ENCODE results near the gene UNC119.
A peak's percentile ranks its signal among the peaks of the same experiment; 100 is the strongest.

UNC119 gene

GRCh38 chr17:28547623-28548416 is 4.6 kb downstream of the UNC119 start:
- no peaks in the 10 kb centered on the region for H3K27me3 Mint-ChIP-seq
- peaks cover 10% of the 10 kb centered on the region for H3K36me3 Mint-ChIP-seq (ENCODE audit: insufficient read depth)
- DNase-seq (ENCODE audit: low spot score in 2 of 2) (peak; percentile 28 to 47), ATAC-seq (replicated peaks; ENCODE audit: extremely low read depth, poor library complexity, severe bottlenecking) (no peak)
- H3K27ac Mint-ChIP-seq (ENCODE audit: low read depth) = peak overlapping the region; percentile 95
- H3K9me3 Mint-ChIP-seq = no peaks in the 10 kb centered on the region
- peak overlapping the region; percentile 11 for H3K4me3 Mint-ChIP-seq
- peaks cover 51% of the 10 kb centered on the region for H3K4me1 Mint-ChIP-seq

- Mint-ChIP-seq H3K27me3 (no peaks in the 10 kb centered on the region), H3K4me1 (peaks cover 48% of the 10 kb centered on the region), H3K27ac (ENCODE audit: low read depth) (peak overlapping the region; percentile 95), H3K9me3 (no peaks in the 10 kb centered on the region), H3K36me3 (ENCODE audit: insufficient read depth) (peaks cover 8% of the 10 kb centered on the region), H3K4me3 (peak overlapping the region; percentile 11)
- ATAC-seq (replicated peaks; ENCODE audit: extremely low read depth, poor library complexity, severe bottlenecking) (no peak), DNase-seq (ENCODE audit: low spot score in 2 of 2) (no peak)
Measured at GRCh38 chr17:28547096-28547622, 5.3 kb downstream of the UNC119 start.

GRCh38 chr17:28545787-28546415 is 6.5 kb downstream of the UNC119 start:
- H3K4me3 Mint-ChIP-seq = no peak overlapping the region
- peaks cover 36% of the 10 kb centered on the region for H3K4me1 Mint-ChIP-seq
- DNase-seq (ENCODE audit: low spot score in 2 of 2) (no peak), ATAC-seq (replicated peaks; ENCODE audit: extremely low read depth, poor library complexity, severe bottlenecking) (no peak)
- peaks cover 4% of the 10 kb centered on the region for H3K36me3 Mint-ChIP-seq (ENCODE audit: insufficient read depth)
- H3K27me3 Mint-ChIP-seq = no peaks in the 10 kb centered on the region
- no peaks in the 10 kb centered on the region for H3K9me3 Mint-ChIP-seq
- H3K27ac Mint-ChIP-seq (ENCODE audit: low read depth) = no peak overlapping the region

GRCh38 chr17:28545141-28545503 is 7.3 kb downstream of the UNC119 start:
- Mint-ChIP-seq H3K36me3 (ENCODE audit: insufficient read depth) (peaks cover 6% of the 10 kb centered on the region), H3K4me1 (peaks cover 28% of the 10 kb centered on the region), H3K9me3 (no peaks in the 10 kb centered on the region), H3K27me3 (no peaks in the 10 kb centered on the region), H3K27ac (ENCODE audit: low read depth) (no peak overlapping the region), H3K4me3 (no peak overlapping the region)
- DNase-seq (ENCODE audit: low spot score in 2 of 2) (no peak), ATAC-seq (replicated peaks; ENCODE audit: extremely low read depth, poor library complexity, severe bottlenecking) (no peak)

DNA sequence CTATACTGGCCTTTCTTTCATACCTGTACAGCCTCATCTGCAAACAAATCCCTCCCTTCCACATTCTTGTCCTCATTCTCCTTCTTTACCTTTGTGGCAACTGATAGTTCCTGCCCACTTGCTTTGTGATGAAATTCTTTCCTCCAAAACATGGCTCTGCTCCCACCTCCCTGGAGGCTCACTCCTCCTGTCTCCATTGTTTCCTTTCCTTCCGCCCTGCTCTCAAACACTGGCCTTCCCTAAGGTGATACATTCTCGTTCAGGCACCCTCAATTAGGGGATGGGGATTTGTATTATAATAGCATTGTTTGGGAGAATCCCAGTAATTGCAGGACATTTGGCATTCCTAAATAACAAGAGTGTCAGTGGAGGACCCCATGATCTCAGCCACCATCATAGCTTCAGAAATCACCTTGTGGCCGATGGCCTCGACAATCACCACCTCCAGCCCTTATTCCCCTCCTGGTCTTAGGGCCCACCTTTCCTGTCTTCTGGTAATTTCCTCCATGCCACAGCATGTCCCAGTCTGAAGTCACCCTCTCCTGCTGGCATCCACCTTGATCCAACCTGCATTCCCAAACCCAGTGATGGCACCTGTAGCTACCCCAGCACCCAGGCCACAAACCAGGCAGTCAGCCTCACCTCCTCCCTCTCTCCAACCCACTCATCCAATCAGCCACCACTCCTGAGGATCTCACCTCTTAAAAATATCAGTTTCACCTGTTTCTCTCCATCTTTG is 7.9 kb downstream of the UNC119 start:
- H3K27ac Mint-ChIP-seq (ENCODE audit: low read depth) = no peak overlapping the region
- no peak for DNase-seq (ENCODE audit: low spot score in 2 of 2)
- no peaks in the 10 kb centered on the region for H3K27me3 Mint-ChIP-seq

GRCh38 chr17:28541439-28541838 is 11.0 kb downstream of the UNC119 start:
- Mint-ChIP-seq H3K4me3 (no peak overlapping the region), H3K27me3 (no peaks in the 10 kb centered on the region), H3K36me3 (ENCODE audit: insufficient read depth) (peaks cover 2% of the 10 kb centered on the region), H3K4me1 (no peaks in the 10 kb centered on the region), H3K27ac (ENCODE audit: low read depth) (no peak overlapping the region), H3K9me3 (no peaks in the 10 kb centered on the region)
- DNase-seq (ENCODE audit: low spot score in 2 of 2) (no peak), ATAC-seq (replicated peaks; ENCODE audit: extremely low read depth, poor library complexity, severe bottlenecking) (no peak)

More for the DNA sequence above, 7.9 kb downstream of the UNC119 start:
- Mint-ChIP-seq H3K4me1 (peaks cover 22% of the 10 kb centered on the region), H3K9me3 (no peaks in the 10 kb centered on the region), H3K36me3 (ENCODE audit: insufficient read depth) (peaks cover 5% of the 10 kb centered on the region), H3K4me3 (no peak overlapping the region)
- no peak for ATAC-seq (replicated peaks; ENCODE audit: extremely low read depth, poor library complexity, severe bottlenecking)

DNA sequence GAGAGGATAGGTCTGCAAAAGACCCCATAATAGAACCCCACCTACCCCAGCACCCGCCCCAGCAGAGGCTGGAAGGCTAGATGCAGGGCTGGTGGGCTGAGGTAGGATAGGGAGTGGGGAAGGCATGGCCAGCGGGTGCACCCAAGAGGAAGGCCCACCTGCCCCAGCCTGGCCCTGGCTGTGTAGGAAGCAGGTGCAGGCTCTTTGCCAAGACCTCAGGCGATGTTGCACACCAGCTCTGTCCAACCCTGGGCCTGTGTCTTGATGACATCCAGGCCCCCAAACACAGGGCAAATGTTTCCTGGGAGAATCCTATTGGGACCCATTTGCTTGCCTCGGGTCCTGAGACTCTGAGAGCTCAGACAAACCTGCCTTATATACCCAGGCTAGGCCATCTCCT is 12.2 kb downstream of the UNC119 start:
- Mint-ChIP-seq H3K36me3 (ENCODE audit: insufficient read depth) (peaks cover 2% of the 10 kb centered on the region), H3K27ac (ENCODE audit: low read depth) (peak overlapping the region; percentile 26), H3K4me3 (no peak overlapping the region), H3K27me3 (no peaks in the 10 kb centered on the region), H3K4me1 (no peaks in the 10 kb centered on the region), H3K9me3 (no peaks in the 10 kb centered on the region)
- no peak for DNase-seq (ENCODE audit: low spot score in 2 of 2)
- ATAC-seq (replicated peaks; ENCODE audit: extremely low read depth, poor library complexity, severe bottlenecking) = no peak

DNA sequence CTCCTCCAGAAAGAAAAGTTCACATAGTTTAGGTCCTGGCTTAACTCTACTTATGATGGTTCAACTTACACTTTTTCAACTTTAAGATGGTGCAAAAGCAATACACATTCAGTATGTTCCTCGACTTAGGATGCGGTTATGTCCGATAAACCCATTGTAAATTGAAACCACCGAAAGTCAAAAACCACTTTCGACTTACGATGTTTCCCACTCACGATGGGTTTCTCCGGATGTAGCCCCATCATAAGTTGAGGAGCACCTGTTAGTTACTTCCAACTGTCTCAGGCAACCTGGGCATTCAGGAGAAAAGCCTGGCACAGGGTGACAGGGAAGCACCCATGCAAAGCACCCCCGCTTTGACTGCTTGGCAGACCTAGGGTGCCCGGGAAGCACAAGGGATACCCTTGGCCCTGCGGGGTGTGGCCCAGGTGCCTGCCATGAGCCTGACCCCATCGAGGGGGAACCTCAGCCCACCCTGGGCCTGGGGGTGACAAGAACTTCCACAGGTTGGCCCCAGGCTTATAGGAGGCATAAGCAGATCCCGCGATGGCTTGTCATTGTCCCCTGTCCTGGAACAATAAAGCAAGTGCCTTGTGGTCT is 14.0 kb downstream of the UNC119 start:
- DNase-seq (ENCODE audit: low spot score in 2 of 2) (no peak), ATAC-seq (replicated peaks; ENCODE audit: extremely low read depth, poor library complexity, severe bottlenecking) (no peak)
- Mint-ChIP-seq H3K9me3 (no peaks in the 10 kb centered on the region), H3K27me3 (no peaks in the 10 kb centered on the region), H3K27ac (ENCODE audit: low read depth) (no peak overlapping the region), H3K4me1 (no peaks in the 10 kb centered on the region), H3K36me3 (ENCODE audit: insufficient read depth) (peaks cover 2% of the 10 kb centered on the region), H3K4me3 (no peak overlapping the region)

DNA sequence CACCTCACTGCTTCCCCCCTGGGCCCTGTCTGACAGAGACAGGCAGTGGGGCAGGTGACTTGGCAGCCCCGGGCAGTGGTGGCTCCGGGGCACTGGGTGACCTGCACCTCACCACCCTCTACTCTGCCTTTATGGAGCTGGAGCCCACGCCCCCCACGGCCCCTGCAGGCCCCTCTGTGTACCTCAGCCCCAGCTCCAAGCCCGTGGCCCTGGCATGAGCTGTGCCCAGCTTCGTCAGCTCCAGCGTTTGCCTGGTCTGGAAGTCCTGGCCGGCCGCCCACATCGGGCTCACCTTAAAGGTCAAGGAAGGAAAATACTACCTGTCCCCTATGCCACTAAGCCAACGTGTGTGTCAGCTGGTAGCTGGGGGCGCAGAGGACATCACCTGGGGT is 15.2 kb downstream of the UNC119 start:
- no peaks in the 10 kb centered on the region for H3K9me3 Mint-ChIP-seq
- H3K4me1 Mint-ChIP-seq = no peaks in the 10 kb centered on the region
- no peak for DNase-seq (ENCODE audit: low spot score in 2 of 2)
- peaks cover 4% of the 10 kb centered on the region for H3K36me3 Mint-ChIP-seq (ENCODE audit: insufficient read depth)
- no peak for ATAC-seq (replicated peaks; ENCODE audit: extremely low read depth, poor library complexity, severe bottlenecking)
- H3K27ac Mint-ChIP-seq (ENCODE audit: low read depth) = no peak overlapping the region
- no peak overlapping the region for H3K4me3 Mint-ChIP-seq
- H3K27me3 Mint-ChIP-seq = no peaks in the 10 kb centered on the region

GRCh38 chr17:28536532-28537218 is 15.7 kb downstream of the UNC119 start:
- H3K9me3 Mint-ChIP-seq = no peaks in the 10 kb centered on the region
- no peak for DNase-seq (ENCODE audit: low spot score in 2 of 2)
- H3K36me3 Mint-ChIP-seq (ENCODE audit: insufficient read depth) = peaks cover 4% of the 10 kb centered on the region
- H3K4me1 Mint-ChIP-seq = no peaks in the 10 kb centered on the region
- no peak overlapping the region for H3K4me3 Mint-ChIP-seq
- no peak for ATAC-seq (replicated peaks; ENCODE audit: extremely low read depth, poor library complexity, severe bottlenecking)
- H3K27me3 Mint-ChIP-seq = peaks cover 5% of the 10 kb centered on the region
- H3K27ac Mint-ChIP-seq (ENCODE audit: low read depth) = no peak overlapping the region

GRCh38 chr17:28534740-28535375 is 17.6 kb downstream of the UNC119 start:
- Mint-ChIP-seq H3K27me3 (peaks cover 18% of the 10 kb centered on the region), H3K4me1 (no peaks in the 10 kb centered on the region), H3K4me3 (no peak overlapping the region), H3K9me3 (no peaks in the 10 kb centered on the region), H3K36me3 (ENCODE audit: insufficient read depth) (peaks cover 3% of the 10 kb centered on the region), H3K27ac (ENCODE audit: low read depth) (no peak overlapping the region)
- ATAC-seq (replicated peaks; ENCODE audit: extremely low read depth, poor library complexity, severe bottlenecking) (no peak), DNase-seq (ENCODE audit: low spot score in 2 of 2) (no peak)

Measured in central memory CD8-positive, alpha-beta T cell (primary cell).